Measurements from ENCODE around the gene IQGAP2. TPM values are rescaled to one million over a fixed set of nuclear protein-coding genes. Genes with fewer than 3 reads are reported as not detected.

Gene IQGAP2
- polyA plus RNA-seq, 1 donor (not counting 4 experiments of a cell fraction or from before 2014, with no cell fraction given), result 0.14 TPM

- H3K9me1 ChIP-seq (ENCODE audit: control insufficient read depth, extremely low read depth, insufficient read depth, low read length), result no peaks in the 10 kb centered on the region
- dilution Hi-C loops (cut with MboI; ENCODE audit: extremely low pct_ligation_motif_present, low sequenced_read_pairs), result no loop called here
- H3K4me3 ChIP-seq (ENCODE audit: control insufficient read depth in 2 of 3, extremely low read depth in 1 of 3, insufficient read depth in 2 of 3, low read depth in 1 of 3, low read length in 3 of 3), result no peak overlapping the region
- H3K36me3 ChIP-seq (ENCODE audit: control insufficient read depth in 2 of 2, extremely low read depth in 1 of 2, insufficient read depth in 2 of 2, low read length in 2 of 2), result no peaks in the 10 kb centered on the region
- no peak for DNase-seq (ENCODE audit: low read depth, low spot score)
- TF ChIP-seq CTCF (optimal IDR thresholded peaks at IDR 0.05 in 1 of 3, IDR thresholded peaks at IDR 0.05 in 1 of 3, conservative IDR thresholded peaks at IDR 0.05 in 1 of 3; ENCODE audit: extremely low read depth in 1 of 3, insufficient read depth in 2 of 3, low read length in 3 of 3) (no peak), EZH2 (IDR thresholded peaks at IDR 0.05; ENCODE audit: low read length) (no peak)
- no peaks in the 10 kb centered on the region for H3K79me2 ChIP-seq (ENCODE audit: control insufficient read depth, insufficient read depth, low read length)
- H3K9ac ChIP-seq (ENCODE audit: control insufficient read depth, extremely low read depth, insufficient read depth, low read length), result no peak overlapping the region
- H3K4me2 ChIP-seq (ENCODE audit: control insufficient read depth, extremely low read depth, insufficient read depth, low read depth, low read length), result no peak overlapping the region
- no peak overlapping the region for H2AFZ ChIP-seq (ENCODE audit: control insufficient read depth, low read length)
- H4K20me1 ChIP-seq (ENCODE audit: control insufficient read depth, extremely low read depth, insufficient read depth, low read length), result no peaks in the 10 kb centered on the region
- no peaks in the 10 kb centered on the region for H3K9me3 ChIP-seq (ENCODE audit: control insufficient read depth, low read depth, low read length)
- FAIRE-seq, result peak; percentile 20
- no peaks in the 10 kb centered on the region for H3K27me3 ChIP-seq (ENCODE audit: control insufficient read depth, extremely low read depth, insufficient read depth, low read length)
- peaks cover 16% of the 10 kb centered on the region for H3K4me1 ChIP-seq (ENCODE audit: control insufficient read depth, extremely low read depth, insufficient read depth, low read length)
- H3K27ac ChIP-seq (ENCODE audit: control insufficient read depth, insufficient read depth, low read length), result no peak overlapping the region
Observed at GRCh38 chr5:76524868-76525267, 121.8 kb downstream of the IQGAP2 start.

GRCh38 chr5:76525956-76526355, 122.9 kb downstream of the IQGAP2 start:
- DNase-seq (ENCODE audit: low read depth, low spot score) (no peak), FAIRE-seq (peak; percentile 36)
- Histone ChIP-seq H3K4me2 (ENCODE audit: control insufficient read depth, extremely low read depth, insufficient read depth, low read depth, low read length) (no peak overlapping the region), H3K9me1 (ENCODE audit: control insufficient read depth, extremely low read depth, insufficient read depth, low read length) (no peaks in the 10 kb centered on the region), H3K36me3 (ENCODE audit: control insufficient read depth in 2 of 2, extremely low read depth in 1 of 2, insufficient read depth in 2 of 2, low read length in 2 of 2) (no peaks in the 10 kb centered on the region), H3K27me3 (ENCODE audit: control insufficient read depth, extremely low read depth, insufficient read depth, low read length) (no peaks in the 10 kb centered on the region), H3K9ac (ENCODE audit: control insufficient read depth, extremely low read depth, insufficient read depth, low read length) (no peak overlapping the region), H3K4me1 (ENCODE audit: control insufficient read depth, extremely low read depth, insufficient read depth, low read length) (peaks cover 16% of the 10 kb centered on the region), H3K4me3 (ENCODE audit: control insufficient read depth in 2 of 3, extremely low read depth in 1 of 3, insufficient read depth in 2 of 3, low read depth in 1 of 3, low read length in 3 of 3) (no peak overlapping the region), H4K20me1 (ENCODE audit: control insufficient read depth, extremely low read depth, insufficient read depth, low read length) (no peaks in the 10 kb centered on the region), H3K79me2 (ENCODE audit: control insufficient read depth, insufficient read depth, low read length) (no peaks in the 10 kb centered on the region), H3K27ac (ENCODE audit: control insufficient read depth, insufficient read depth, low read length) (no peak overlapping the region), H2AFZ (ENCODE audit: control insufficient read depth, low read length) (no peak overlapping the region), H3K9me3 (ENCODE audit: control insufficient read depth, low read depth, low read length) (no peaks in the 10 kb centered on the region)
- dilution Hi-C loops (cut with MboI; ENCODE audit: extremely low pct_ligation_motif_present, low sequenced_read_pairs), result no loop called here
- TF ChIP-seq EZH2 (IDR thresholded peaks at IDR 0.05; ENCODE audit: low read length) (no peak), CTCF (optimal IDR thresholded peaks at IDR 0.05 in 1 of 3, IDR thresholded peaks at IDR 0.05 in 1 of 3, conservative IDR thresholded peaks at IDR 0.05 in 1 of 3; ENCODE audit: extremely low read depth in 1 of 3, insufficient read depth in 2 of 3, low read length in 3 of 3) (no peak)

All from keratinocyte (primary cell).